Large intestine (tissue), 1 donor: ENCODE data around the gene A4GALT. TPM values are rescaled to one million over a fixed set of nuclear protein-coding genes. Genes with fewer than 3 reads are reported as not detected.

Experiments used
- polyA plus RNA-seq: library from polyadenylated mRNA; unstranded; fragments of 120-200 nt; gene quantifications from one replicate; pipeline ENCODE4 v1.2.1, GENCODE V29; 2013

Gene A4GALT
- polyA plus RNA-seq, 1 donor: 5.5 TPM

Other genes with a start within 250 kb of the A4GALT start
- 20.0 TPM for gene RRP7A, start 201.1 kb downstream of the A4GALT start, polyA plus RNA-seq
- gene SERHL2, start 166.9 kb downstream of the A4GALT start, polyA plus RNA-seq: 2.9 TPM
- 57.4 TPM for gene POLDIP3, start 106.0 kb downstream of the A4GALT start, polyA plus RNA-seq
- gene ATP5MGL, start 80.3 kb downstream of the A4GALT start, polyA plus RNA-seq: 0.19 TPM
- 201 TPM for gene CYB5R3, start 71.5 kb downstream of the A4GALT start, polyA plus RNA-seq
- 70.8 TPM for gene ARFGAP3, start 136.4 kb upstream of the A4GALT start, polyA plus RNA-seq